NCI-H1694 treated with DMSO at 0.1 percent for 48 hours (cell line): ENCODE results near the gene STK36.

Source experiments
- DNase-seq: peaks from one replicate; lab custom pipeline; 2025; lab: John Stamatoyannopoulos, UW

STK36 gene

DNA sequence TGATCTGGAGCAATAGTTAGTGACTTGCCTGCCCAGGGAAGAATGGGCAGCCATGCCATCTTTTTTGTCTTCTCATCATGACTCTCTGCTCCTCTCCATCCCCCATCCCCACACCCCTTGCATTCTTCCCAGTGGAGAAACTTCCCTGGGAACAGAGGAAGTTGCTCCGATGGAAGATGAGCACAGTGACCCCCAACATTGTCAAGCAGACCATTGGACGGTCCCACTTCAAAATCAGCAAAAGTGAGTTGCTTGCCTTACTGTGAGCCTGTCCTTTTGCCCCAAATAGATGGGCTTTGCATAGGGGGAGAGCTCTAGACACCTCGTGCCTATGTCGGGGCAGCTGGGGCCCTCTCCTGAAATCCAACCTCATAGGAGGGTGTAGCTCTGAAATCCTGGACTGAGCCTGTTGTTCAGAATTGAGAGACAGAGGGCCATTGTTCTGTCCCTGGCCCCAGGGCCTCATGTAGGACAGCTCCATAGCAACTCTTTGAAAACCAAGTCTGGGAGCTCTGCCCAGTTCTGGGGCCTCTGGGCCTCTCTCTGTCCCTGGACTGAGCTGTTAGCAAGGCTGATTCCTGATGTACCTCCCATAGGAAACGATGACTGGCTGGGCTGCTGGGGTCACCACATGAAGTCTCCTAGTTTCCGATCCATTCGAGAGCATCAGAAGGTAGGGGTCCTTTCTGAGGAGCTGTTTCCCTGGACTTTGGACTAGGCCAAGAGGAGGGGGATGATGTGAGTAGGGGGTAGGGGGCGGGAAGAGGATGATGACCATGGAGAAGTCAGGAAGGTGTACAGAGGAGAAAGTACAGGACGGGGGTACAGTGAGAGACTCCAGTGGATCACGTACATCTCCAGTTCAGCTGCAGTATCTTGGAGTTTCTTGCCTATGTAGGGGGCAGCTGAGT is 73.9 kb downstream of the STK36 start:
- no peak for DNase-seq

DNA sequence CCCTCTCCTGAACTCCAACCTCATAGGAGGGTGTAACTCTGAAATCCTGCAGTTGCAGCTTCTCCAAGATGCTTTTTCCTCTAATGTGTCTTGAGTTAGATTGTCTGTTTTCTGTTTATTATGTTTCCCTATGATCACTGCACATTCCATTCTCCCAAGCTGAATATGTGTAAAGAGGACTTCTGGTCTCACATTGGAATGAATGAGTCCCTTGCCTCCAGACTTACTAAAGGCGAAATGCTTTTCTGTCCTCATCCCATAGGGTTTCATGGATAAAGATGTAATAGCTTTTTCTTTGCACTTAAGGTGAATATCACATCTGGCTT is 74.5 kb downstream of the STK36 start:
- DNase-seq: no peak

DNA sequence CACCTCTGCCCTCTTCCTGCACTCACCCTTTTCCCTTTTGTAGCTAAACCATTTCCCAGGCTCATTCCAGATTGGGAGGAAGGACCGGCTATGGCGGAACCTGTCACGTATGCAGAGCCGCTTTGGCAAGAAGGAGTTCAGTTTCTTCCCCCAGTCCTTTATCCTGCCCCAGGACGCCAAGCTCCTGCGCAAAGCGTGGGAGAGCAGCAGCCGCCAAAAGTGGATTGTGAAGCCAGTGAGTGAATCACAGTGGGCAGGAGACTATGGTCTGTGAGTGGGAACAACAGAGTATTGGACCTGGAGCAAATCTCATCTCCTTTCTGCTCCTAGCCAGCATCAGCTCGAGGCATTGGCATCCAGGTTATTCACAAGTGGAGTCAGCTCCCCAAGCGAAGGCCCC is 75.1 kb downstream of the STK36 start:
- DNase-seq: no peak

DNA sequence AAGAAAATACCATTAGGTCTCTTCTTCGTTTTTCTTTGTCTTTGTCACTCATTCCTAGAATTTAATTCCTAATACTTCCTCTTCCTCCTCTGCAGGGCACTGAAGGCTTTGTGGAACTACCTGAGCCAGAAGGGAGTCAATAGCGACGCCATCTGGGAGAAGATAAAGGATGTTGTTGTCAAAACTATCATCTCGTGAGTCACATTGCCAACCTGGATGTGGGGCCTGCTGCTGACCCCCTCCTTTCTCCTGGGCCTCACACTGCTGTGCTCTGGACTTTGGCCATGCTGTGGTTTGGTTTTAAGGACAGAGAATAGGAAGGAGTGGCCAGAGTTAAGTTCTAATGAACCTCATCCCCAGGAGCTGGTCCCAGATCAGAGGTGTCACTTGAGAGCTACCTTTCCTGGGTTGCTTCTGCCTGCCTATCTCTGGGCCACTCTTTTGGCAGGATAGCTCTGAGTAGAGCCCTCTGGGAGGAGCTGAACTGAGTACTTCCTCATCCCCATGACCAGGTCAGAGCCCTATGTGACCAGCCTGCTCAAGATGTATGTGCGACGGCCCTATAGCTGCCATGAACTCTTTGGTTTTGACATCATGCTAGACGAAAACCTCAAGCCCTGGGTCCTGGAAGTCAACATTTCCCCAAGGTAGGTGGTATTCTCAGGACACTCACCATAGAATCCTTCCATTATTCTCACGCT is 77.0 kb downstream of the STK36 start:
- no peak for DNase-seq
